HEK293 (cell line): ENCODE results near the gene EFCAB5.

Experiments
- GLIS1 ChIP-seq: fragments of 450-650 bp; formaldehyde crosslinking; IDR thresholded peaks from 2 replicates; pipeline ENCODE4 v1.5.1; 2016; ENCODE audit warnings: missing biosample characterization, missing genetic modification characterization
- IKZF3 ChIP-seq: fragments of 450-650 bp; IDR thresholded peaks from 2 replicates; pipeline ENCODE4 v1.5.0; 2018; ENCODE audit warnings: missing biosample characterization, mild to moderate bottlenecking, missing genetic modification characterization, moderate library complexity
- KLF10 ChIP-seq: fragments of 450-650 bp; IDR thresholded peaks from 2 replicates; pipeline ENCODE4 v1.5.1; 2018; ENCODE audit warnings: missing biosample characterization, mild to moderate bottlenecking, missing genetic modification characterization
- KLF8 ChIP-seq: fragments of 450-650 bp; formaldehyde crosslinking; IDR thresholded peaks from 2 replicates; pipeline ENCODE4 v1.5.1; 2016; ENCODE audit warnings: missing biosample characterization, missing genetic modification characterization
- KLF9 ChIP-seq: fragments of 450-650 bp; formaldehyde crosslinking; IDR thresholded peaks from 2 replicates; pipeline ENCODE4 v1.5.1; 2016; ENCODE audit warnings: missing biosample characterization, missing genetic modification characterization, low read depth
- MEIS1 ChIP-seq: sonication (generic); formaldehyde crosslinking; IDR thresholded peaks from 2 replicates; pipeline ENCODE4 v1.8.1; 2022; ENCODE audit warnings: missing genetic modification reagents, mild to moderate bottlenecking, borderline replicate concordance
- OVOL3 ChIP-seq: fragments of 450-650 bp; formaldehyde crosslinking; IDR thresholded peaks from 2 replicates; pipeline ENCODE4 v1.5.1; 2016; ENCODE audit warnings: missing biosample characterization, missing genetic modification characterization
- RBAK ChIP-seq: fragments of 450-650 bp; formaldehyde crosslinking; IDR thresholded peaks from 2 replicates; pipeline ENCODE4 v1.5.1; 2016; ENCODE audit warnings: missing biosample characterization, missing genetic modification characterization
- ZBTB20 ChIP-seq: fragments of 450-650 bp; formaldehyde crosslinking; IDR thresholded peaks from 2 replicates; pipeline ENCODE4 v1.5.1; 2016; ENCODE audit warnings: missing biosample characterization, missing genetic modification characterization
- ZBTB49 ChIP-seq: fragments of 450-650 bp; formaldehyde crosslinking; IDR thresholded peaks from 2 replicates; pipeline ENCODE4 v1.5.1; 2016; ENCODE audit warnings: missing biosample characterization, missing genetic modification characterization, low read depth
- ZNF121 ChIP-seq: fragments of 450-650 bp; formaldehyde crosslinking; IDR thresholded peaks from 2 replicates; pipeline ENCODE4 v1.5.1; 2016; ENCODE audit warnings: missing biosample characterization, missing genetic modification characterization
- ZNF138 ChIP-seq: fragments of 450-650 bp; formaldehyde crosslinking; IDR thresholded peaks from 2 replicates; pipeline ENCODE4 v1.5.1; 2016; ENCODE audit warnings: missing biosample characterization, missing genetic modification characterization, borderline replicate concordance
- ZNF146 ChIP-seq: fragments of 450-650 bp; formaldehyde crosslinking; IDR thresholded peaks from 2 replicates; pipeline ENCODE4 v1.5.1; 2016; ENCODE audit warnings: missing biosample characterization, missing genetic modification characterization
- ZNF19 ChIP-seq: fragments of 450-650 bp; formaldehyde crosslinking; IDR thresholded peaks from 2 replicates; pipeline ENCODE4; 2016; ENCODE audit warnings: missing biosample characterization, missing genetic modification characterization, low read depth
- ZNF280C ChIP-seq: fragments of 450-650 bp; formaldehyde crosslinking; IDR thresholded peaks from 2 replicates; pipeline ENCODE4 v1.5.1; 2016; ENCODE audit warnings: missing biosample characterization, missing genetic modification characterization
- ZNF426 ChIP-seq: fragments of 450-650 bp; formaldehyde crosslinking; IDR thresholded peaks from 2 replicates; pipeline ENCODE4 v1.5.1; 2017; ENCODE audit warnings: missing biosample characterization, missing genetic modification characterization, mild to moderate bottlenecking, inconsistent platforms, moderate library complexity
- ZNF449 ChIP-seq: fragments of 450-650 bp; formaldehyde crosslinking; IDR thresholded peaks from 2 replicates; pipeline ENCODE4 v1.5.1; 2017; ENCODE audit warnings: missing biosample characterization, mild to moderate bottlenecking, missing genetic modification characterization, moderate library complexity
- ZNF558 ChIP-seq: fragments of 450-650 bp; formaldehyde crosslinking; IDR thresholded peaks from 2 replicates; pipeline ENCODE4 v1.5.1; 2016; ENCODE audit warnings: missing biosample characterization, missing genetic modification characterization
- ZNF560 ChIP-seq: fragments of 450-650 bp; formaldehyde crosslinking; IDR thresholded peaks from 2 replicates; pipeline ENCODE4 v1.5.1; 2017; ENCODE audit warnings: missing biosample characterization, missing genetic modification characterization, borderline replicate concordance
- ZNF792 ChIP-seq: fragments of 450-650 bp; formaldehyde crosslinking; IDR thresholded peaks from 2 replicates; pipeline ENCODE4 v1.5.1; 2016; ENCODE audit warnings: missing biosample characterization, missing genetic modification characterization
- ZNF837 ChIP-seq: fragments of 450-650 bp; formaldehyde crosslinking; IDR thresholded peaks from 2 replicates; pipeline ENCODE4 v1.5.1; 2016; ENCODE audit warnings: missing biosample characterization, missing genetic modification characterization
- TF ChIP-seq, protein P1 (sequence below): fragments of 450-650 bp; formaldehyde crosslinking; IDR thresholded peaks from 2 replicates; pipeline ENCODE4 v1.5.1; 2016; ENCODE audit warnings: missing biosample characterization, missing genetic modification characterization
- TF ChIP-seq, protein P2 (sequence below): fragments of 450-650 bp; formaldehyde crosslinking; IDR thresholded peaks from 2 replicates; pipeline ENCODE4 v1.5.1; 2016; ENCODE audit warnings: missing biosample characterization, missing genetic modification characterization
- TF ChIP-seq, protein P3 (sequence below): fragments of 450-650 bp; IDR thresholded peaks from 2 replicates; pipeline ENCODE4 v1.5.1; 2018; ENCODE audit warnings: missing biosample characterization, missing genetic modification characterization
- TF ChIP-seq, protein P4 (sequence below): fragments of 450-650 bp; formaldehyde crosslinking; IDR thresholded peaks from 2 replicates; pipeline ENCODE4 v1.5.1; 2016; ENCODE audit warnings: missing biosample characterization, missing genetic modification characterization

Gene EFCAB5

DNA sequence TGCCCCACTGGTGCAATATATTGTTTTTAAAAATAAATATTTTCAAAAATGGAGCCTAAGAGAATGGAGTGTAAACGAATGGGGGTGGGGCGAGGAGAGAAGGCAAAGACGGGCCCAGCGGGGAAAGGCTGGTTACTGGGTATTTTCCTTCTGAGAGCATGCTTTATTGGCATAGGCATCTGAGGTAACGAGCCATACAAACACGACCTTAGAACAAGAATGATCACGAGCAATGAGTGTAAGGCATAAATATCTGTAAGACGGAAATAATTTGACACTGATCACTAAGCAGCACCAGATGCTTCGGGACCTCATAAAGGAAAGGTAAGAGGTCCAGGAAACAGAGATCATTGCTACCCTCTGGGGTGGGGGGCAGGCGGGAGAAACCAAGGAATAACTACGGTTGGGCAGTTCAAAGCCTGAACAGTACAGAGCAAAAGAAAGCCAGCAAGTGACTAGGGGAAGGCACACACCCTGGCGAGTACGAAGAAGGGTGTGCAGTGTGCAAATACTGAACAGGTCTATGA, 12.4 kb upstream of the EFCAB5 start (continued):
- TF ChIP-seq ZNF146 (no peak), ZNF121 (tag by site-specific recombination) (no peak), ZNF449 (peak; percentile 97), ZNF560 (tag by site-specific recombination) (no peak), IKZF3 (tag by site-specific recombination) (no peak), MEIS1 (CRISPR knock-in tag) (no peak), ZNF280C (no peak), ZNF837 (no peak), ZNF558 (tag by site-specific recombination) (no peak), ZNF426 (tag by site-specific recombination) (no peak), KLF9 (tag by site-specific recombination) (no peak), KLF10 (tag by site-specific recombination) (0 out of 2 replicates have a peak, but pooled peaks have one; percentile 12), RBAK (tag by site-specific recombination) (no peak), ZNF19 (tag by site-specific recombination) (no peak), ZNF792 (no peak), GLIS1 (no peak), ZBTB20 (tag by site-specific recombination) (no peak; the same call in 1 of the 2 replicates), OVOL3 (tag by site-specific recombination) (no peak), ZNF138 (tag by site-specific recombination) (no peak), KLF8 (tag by site-specific recombination) (peak; percentile 29; the same call in 1 of the 2 replicates), ZBTB49 (tag by site-specific recombination) (no peak)
- TF ChIP-seq, protein P1, sequence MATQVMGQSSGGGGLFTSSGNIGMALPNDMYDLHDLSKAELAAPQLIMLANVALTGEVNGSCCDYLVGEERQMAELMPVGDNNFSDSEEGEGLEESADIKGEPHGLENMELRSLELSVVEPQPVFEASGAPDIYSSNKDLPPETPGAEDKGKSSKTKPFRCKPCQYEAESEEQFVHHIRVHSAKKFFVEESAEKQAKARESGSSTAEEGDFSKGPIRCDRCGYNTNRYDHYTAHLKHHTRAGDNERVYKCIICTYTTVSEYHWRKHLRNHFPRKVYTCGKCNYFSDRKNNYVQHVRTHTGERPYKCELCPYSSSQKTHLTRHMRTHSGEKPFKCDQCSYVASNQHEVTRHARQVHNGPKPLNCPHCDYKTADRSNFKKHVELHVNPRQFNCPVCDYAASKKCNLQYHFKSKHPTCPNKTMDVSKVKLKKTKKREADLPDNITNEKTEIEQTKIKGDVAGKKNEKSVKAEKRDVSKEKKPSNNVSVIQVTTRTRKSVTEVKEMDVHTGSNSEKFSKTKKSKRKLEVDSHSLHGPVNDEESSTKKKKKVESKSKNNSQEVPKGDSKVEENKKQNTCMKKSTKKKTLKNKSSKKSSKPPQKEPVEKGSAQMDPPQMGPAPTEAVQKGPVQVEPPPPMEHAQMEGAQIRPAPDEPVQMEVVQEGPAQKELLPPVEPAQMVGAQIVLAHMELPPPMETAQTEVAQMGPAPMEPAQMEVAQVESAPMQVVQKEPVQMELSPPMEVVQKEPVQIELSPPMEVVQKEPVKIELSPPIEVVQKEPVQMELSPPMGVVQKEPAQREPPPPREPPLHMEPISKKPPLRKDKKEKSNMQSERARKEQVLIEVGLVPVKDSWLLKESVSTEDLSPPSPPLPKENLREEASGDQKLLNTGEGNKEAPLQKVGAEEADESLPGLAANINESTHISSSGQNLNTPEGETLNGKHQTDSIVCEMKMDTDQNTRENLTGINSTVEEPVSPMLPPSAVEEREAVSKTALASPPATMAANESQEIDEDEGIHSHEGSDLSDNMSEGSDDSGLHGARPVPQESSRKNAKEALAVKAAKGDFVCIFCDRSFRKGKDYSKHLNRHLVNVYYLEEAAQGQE (tag by site-specific recombination), result no peak
- TF ChIP-seq, protein P2, sequence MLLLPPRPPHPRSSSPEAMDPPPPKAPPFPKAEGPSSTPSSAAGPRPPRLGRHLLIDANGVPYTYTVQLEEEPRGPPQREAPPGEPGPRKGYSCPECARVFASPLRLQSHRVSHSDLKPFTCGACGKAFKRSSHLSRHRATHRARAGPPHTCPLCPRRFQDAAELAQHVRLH (tag by site-specific recombination), result 0 out of 2 replicates have a peak, but pooled peaks have one; percentile 41
- TF ChIP-seq, protein P3, sequence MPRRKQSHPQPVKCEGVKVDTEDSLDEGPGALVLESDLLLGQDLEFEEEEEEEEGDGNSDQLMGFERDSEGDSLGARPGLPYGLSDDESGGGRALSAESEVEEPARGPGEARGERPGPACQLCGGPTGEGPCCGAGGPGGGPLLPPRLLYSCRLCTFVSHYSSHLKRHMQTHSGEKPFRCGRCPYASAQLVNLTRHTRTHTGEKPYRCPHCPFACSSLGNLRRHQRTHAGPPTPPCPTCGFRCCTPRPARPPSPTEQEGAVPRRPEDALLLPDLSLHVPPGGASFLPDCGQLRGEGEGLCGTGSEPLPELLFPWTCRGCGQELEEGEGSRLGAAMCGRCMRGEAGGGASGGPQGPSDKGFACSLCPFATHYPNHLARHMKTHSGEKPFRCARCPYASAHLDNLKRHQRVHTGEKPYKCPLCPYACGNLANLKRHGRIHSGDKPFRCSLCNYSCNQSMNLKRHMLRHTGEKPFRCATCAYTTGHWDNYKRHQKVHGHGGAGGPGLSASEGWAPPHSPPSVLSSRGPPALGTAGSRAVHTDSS (tag by site-specific recombination), result 0 out of 2 replicates have a peak, but pooled peaks have one; percentile 4
- TF ChIP-seq, protein P4, sequence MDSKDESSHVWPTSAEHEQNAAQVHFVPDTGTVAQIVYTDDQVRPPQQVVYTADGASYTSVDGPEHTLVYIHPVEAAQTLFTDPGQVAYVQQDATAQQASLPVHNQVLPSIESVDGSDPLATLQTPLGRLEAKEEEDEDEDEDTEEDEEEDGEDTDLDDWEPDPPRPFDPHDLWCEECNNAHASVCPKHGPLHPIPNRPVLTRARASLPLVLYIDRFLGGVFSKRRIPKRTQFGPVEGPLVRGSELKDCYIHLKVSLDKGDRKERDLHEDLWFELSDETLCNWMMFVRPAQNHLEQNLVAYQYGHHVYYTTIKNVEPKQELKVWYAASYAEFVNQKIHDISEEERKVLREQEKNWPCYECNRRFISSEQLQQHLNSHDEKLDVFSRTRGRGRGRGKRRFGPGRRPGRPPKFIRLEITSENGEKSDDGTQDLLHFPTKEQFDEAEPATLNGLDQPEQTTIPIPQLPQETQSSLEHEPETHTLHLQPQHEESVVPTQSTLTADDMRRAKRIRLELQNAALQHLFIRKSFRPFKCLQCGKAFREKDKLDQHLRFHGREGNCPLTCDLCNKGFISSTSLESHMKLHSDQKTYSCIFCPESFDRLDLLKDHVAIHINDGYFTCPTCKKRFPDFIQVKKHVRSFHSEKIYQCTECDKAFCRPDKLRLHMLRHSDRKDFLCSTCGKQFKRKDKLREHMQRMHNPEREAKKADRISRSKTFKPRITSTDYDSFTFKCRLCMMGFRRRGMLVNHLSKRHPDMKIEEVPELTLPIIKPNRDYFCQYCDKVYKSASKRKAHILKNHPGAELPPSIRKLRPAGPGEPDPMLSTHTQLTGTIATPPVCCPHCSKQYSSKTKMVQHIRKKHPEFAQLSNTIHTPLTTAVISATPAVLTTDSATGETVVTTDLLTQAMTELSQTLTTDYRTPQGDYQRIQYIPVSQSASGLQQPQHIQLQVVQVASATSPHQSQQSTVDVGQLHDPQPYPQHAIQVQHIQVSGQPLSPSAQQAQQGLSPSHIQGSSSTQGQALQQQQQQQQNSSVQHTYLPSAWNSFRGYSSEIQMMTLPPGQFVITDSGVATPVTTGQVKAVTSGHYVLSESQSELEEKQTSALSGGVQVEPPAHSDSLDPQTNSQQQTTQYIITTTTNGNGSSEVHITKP, result no peak; the same call in 1 of the 2 replicates
